Endothelial cell of umbilical vein (primary cell): ENCODE results near the gene MAPK4.

Experiments used
- EZH2 ChIP-seq: IDR thresholded peaks from 2 replicates; pipeline ENCODE4 v1.6.1; 2012; ENCODE audit warnings: borderline replicate concordance, low read depth, mild to moderate bottlenecking, moderate library complexity, low read length, inconsistent platforms; ENCODE audit not compliant: severe bottlenecking
- FOS ChIP-seq: IDR thresholded peaks from 2 replicates; pipeline ENCODE4 v1.6.1; 2011; ENCODE audit warnings: mild to moderate bottlenecking, low read length, moderate library complexity, borderline replicate concordance; ENCODE audit not compliant: insufficient read depth
- JUN ChIP-seq: IDR thresholded peaks from 2 replicates; pipeline ENCODE4 v1.6.1; 2011; ENCODE audit warnings: borderline replicate concordance, low read depth; ENCODE audit not compliant: insufficient read length, insufficient read depth
- POLR2A ChIP-seq: IDR thresholded peaks from 2 replicates; pipeline ENCODE4 v1.6.1; 2012; ENCODE audit warnings: low read depth, mild to moderate bottlenecking, control low read depth, low read length
- TF ChIP-seq, protein P1 (sequence below), 2 donors: IDR thresholded peaks; 1 replicate in 1 of 2; 2 replicates in 1 of 2; pipeline ENCODE4 v1.5.1; 2011; ENCODE audit warnings: low read length in 2 of 2, mild to moderate bottlenecking in 2 of 2, moderate library complexity in 2 of 2, control low read depth in 1 of 2, inconsistent platforms in 1 of 2, low read depth in 1 of 2; ENCODE audit not compliant: insufficient read depth in 1 of 2; ENCODE audit errors: extremely low read depth in 1 of 2
- TF ChIP-seq, protein P2 (sequence below): IDR thresholded peaks from 2 replicates; pipeline ENCODE4 v1.6.1; 2011; ENCODE audit not compliant: insufficient read depth, insufficient read length

DNA sequence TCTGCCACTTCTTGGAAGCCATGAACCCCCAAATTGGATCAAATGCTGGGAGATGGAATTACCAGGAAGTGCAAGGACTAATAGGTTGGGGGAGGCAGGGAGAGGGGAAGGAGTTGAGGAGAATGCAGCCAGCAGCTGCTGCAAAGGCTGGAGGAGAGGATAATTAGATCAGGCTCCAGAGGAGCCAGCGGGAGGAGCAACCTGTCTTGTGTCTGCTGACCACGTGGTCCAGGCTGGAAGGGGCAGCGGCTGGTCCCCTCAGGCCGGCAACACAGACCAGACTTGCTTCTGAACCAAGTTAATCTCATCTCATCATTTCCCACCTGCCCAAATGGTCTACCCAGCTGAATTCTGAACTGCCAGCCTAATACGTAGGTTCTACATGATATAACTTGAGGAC lies 191.6 kb downstream of the MAPK4 start:
- TF ChIP-seq, protein P1, sequence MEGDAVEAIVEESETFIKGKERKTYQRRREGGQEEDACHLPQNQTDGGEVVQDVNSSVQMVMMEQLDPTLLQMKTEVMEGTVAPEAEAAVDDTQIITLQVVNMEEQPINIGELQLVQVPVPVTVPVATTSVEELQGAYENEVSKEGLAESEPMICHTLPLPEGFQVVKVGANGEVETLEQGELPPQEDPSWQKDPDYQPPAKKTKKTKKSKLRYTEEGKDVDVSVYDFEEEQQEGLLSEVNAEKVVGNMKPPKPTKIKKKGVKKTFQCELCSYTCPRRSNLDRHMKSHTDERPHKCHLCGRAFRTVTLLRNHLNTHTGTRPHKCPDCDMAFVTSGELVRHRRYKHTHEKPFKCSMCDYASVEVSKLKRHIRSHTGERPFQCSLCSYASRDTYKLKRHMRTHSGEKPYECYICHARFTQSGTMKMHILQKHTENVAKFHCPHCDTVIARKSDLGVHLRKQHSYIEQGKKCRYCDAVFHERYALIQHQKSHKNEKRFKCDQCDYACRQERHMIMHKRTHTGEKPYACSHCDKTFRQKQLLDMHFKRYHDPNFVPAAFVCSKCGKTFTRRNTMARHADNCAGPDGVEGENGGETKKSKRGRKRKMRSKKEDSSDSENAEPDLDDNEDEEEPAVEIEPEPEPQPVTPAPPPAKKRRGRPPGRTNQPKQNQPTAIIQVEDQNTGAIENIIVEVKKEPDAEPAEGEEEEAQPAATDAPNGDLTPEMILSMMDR (IDR thresholded peaks at IDR 0.05; ENCODE audit: extremely low read depth in 1 of 2, insufficient read depth in 1 of 2, low read depth in 1 of 2, low read length in 2 of 2), result no peak
- no peak for TF ChIP-seq EZH2
- TF ChIP-seq POLR2A, result no peak
- TF ChIP-seq, protein P2, sequence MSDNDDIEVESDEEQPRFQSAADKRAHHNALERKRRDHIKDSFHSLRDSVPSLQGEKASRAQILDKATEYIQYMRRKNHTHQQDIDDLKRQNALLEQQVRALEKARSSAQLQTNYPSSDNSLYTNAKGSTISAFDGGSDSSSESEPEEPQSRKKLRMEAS, result no peak
- no peak for TF ChIP-seq FOS
- TF ChIP-seq JUN, result no peak
